ENCODE results near the gene PFAS.

DNA sequence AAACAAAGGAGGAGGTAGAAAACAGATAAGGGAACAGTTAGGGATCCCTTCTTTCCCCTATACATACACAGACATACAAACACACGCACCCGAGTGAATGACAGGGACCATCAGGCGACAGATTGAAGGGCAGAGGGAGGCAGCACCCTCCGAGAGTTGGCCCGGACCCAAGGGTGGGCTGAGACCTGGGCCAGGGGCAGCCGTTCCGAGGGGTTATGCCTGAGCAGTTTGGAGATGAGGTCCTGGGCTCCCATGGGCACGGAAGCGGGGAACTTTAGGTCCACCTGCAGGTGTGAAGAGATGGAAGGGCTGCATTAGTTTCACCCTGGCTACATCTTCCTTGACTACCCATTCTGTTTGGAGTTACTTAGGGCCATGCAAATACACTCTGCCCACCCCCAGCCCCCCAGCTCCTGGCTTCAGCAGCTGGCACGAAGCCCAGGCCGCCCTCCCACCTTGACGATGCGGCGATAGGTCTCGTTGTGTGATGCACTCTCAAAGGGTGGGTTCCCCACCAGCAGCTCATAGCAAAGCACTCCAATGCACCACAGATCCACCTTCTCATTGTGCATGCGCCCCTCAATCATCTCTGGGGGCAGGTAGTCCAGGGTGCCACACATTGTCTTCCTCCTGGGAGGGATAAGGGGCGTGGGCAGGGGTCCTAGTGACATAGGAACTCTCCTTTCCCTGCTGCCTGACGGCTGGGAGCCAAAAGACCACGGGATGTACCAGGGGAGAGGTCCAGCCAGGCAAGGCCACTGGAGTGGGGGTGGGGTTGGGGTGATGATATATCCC, 44.1 kb upstream of the PFAS start:
- TF ChIP-seq, protein P1, sequence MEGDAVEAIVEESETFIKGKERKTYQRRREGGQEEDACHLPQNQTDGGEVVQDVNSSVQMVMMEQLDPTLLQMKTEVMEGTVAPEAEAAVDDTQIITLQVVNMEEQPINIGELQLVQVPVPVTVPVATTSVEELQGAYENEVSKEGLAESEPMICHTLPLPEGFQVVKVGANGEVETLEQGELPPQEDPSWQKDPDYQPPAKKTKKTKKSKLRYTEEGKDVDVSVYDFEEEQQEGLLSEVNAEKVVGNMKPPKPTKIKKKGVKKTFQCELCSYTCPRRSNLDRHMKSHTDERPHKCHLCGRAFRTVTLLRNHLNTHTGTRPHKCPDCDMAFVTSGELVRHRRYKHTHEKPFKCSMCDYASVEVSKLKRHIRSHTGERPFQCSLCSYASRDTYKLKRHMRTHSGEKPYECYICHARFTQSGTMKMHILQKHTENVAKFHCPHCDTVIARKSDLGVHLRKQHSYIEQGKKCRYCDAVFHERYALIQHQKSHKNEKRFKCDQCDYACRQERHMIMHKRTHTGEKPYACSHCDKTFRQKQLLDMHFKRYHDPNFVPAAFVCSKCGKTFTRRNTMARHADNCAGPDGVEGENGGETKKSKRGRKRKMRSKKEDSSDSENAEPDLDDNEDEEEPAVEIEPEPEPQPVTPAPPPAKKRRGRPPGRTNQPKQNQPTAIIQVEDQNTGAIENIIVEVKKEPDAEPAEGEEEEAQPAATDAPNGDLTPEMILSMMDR (IDR thresholded peaks at IDR 0.05 in 8 of 11, conservative IDR thresholded peaks at IDR 0.05 in 3 of 11), result no peak
- TF ChIP-seq POLR2A (IDR thresholded peaks at IDR 0.05) (no peak), POLR2AphosphoS5 (IDR thresholded peaks at IDR 0.05) (no peak)
